ENCODE results near the gene KDM3B.
"Not testable (repeated sequence)": the region's sequence is repeated elsewhere in the genome, so short reads cannot be mapped to it uniquely, and the experiment has no call there.

KDM3B gene

DNA sequence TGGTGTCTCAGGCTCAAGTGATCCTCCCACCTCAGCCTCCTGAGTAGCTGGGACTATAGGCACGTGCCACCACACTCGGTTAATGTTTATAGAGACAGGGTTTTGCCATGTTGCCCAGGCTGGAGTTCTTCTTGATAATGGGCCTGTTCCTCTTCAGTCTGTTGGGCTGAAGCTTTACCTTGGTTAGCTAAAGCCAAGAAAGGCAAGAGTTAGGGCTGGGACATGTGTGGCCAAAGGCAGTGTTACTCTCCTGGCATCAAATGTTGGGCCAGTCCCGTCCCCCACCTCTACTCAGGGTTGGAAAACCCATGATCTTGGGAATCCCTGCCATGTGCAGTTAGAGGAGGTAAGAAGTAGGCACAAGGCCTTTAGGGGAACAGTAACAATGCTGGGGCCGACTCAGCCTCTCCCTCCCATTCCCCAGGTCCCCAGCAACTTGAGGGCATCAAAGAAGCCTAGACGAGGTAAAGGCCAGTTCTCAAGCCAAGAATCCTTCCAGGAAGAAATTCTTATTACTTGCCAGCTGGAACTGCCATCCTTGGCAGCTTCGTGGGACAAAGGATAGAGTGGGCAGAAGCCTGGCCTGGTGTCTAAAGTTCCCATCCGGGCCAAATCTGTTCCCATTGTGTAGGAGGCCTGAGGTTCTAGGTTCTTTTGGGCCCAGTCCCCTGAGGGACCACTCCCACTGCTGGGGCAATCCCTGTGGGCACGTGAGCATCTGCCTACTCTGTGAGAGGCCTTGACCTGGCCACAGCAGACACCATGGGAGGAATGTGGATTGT lies 117.2 kb downstream of the KDM3B start:
- no peak for DNase-seq

DNA sequence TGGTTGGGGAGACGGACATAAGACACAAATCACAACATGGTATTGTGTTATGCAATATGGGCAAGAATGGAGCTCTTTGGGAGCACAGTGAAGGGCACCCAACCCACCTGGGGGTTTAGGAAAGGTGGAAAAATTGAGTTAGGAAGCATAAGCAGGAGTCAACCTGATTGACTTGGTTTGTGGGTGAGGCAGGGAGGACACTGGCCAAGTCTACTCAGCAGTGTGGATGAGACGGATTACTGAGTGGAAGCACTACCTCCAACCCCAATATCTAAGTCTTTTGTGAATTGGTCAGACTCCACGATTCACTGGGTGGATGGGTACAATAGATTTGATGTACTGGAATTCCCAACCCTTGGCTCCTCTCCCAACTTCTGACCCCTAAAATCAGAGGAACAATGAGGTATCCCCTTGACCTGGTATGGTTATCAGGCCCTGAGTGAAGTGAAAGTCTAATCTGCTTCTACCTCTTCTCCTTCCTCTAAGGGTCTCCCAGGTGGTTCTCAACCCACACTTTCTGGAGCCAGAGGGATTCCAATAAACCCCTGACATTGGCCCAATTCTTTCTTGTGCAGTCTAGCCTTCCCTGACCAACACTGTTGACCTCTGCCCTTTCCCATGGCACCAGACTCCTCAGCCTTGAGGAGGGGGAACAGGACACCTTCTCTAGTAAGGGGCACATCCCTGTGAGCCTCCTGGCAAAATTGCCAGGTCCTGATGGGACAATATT lies 118.0 kb downstream of the KDM3B start:
- peak; percentile 30 for DNase-seq

DNA sequence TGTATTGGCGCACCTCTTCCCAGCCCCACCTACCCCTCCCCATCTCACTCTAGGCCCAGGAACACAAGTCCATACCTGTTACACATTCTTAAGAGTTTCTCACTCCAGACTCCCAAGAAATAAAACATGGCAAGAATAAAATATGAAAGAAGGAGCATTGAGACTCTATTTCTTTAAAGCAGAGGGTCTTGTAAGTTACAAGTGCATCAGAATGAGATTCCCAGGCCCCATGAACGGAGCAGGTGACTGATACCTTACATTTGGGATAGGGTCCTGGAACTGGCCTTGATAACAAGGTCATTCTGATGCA lies 118.5 kb downstream of the KDM3B start:
- DNase-seq, result no peak

DNA sequence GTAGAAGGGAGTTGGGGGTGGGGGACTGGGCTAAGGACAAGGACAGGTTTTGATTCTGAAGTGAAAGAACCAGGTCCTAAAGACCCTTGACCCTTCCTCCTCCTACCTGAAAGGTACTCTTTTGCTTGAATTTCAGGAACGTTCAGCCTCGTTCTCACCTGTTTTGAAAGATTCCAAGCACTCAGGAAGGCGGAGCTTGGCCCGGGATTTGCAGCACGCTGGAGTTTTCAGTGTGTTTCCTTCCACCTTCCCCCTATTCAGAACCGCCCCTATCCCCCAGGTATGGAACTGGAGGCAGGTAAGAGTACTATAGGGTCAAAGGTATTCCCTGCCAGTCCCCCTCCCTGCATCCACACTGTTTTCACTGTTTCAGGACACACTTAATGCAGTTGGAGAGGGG lies 119.9 kb downstream of the KDM3B start:
- no peak for DNase-seq

DNA sequence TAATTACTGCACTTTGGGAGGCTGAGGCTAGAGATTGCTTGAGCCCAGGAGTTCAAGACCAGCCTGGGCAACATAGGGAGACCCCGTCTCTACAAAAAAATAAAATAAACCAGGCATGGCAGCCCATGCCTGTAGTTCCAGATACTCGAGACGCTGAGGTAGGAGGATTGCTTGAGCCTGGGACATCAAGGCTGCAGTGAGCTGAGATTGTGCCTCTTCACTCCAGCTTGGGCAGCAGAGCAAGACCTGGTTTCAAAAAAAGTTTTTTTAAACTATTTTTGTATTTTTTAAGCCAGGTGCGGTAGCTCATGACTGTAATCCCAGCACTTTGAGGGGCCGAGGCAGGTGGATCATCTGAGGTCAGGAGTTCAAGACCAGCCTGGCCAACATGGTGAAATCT lies 120.7 kb downstream of the KDM3B start:
- not testable (repeated sequence) for DNase-seq

GRCh38 chr5:138476918-138477317 lies 124.4 kb downstream of the KDM3B start:
- DNase-seq, result peak; percentile 17

GRCh38 chr5:138482638-138483037 lies 130.2 kb downstream of the KDM3B start:
- DNase-seq, result no peak

Measured in NCI-H1048 (cell line).